Adipocyte (in vitro differentiated cells): ENCODE results near the gene FLT1.

Experiments
- DNase-seq: peaks from one replicate; pipeline ENCODE4 v3.0.0-alpha.2; 2015; ENCODE audit warnings: low read depth
- H3K27me3 ChIP-seq: replicated peaks from 2 replicates; pipeline ENCODE4 v1.7.0; 2013; ENCODE audit warnings: mild to moderate bottlenecking, low read length, moderate library complexity; ENCODE audit not compliant: control insufficient read depth, insufficient read depth
- H3K36me3 ChIP-seq: 2 replicates; pipeline ENCODE4 v1.7.0; 2013; ENCODE audit warnings: low read length, mild to moderate bottlenecking, moderate library complexity; ENCODE audit not compliant: control insufficient read depth, insufficient read depth, severe bottlenecking
- H3K4me1 ChIP-seq: 2 replicates; pipeline ENCODE4 v1.7.0; 2013; ENCODE audit warnings: mild to moderate bottlenecking, low read length, moderate library complexity; ENCODE audit not compliant: control insufficient read depth, insufficient read depth
- H3K4me3 ChIP-seq: 2 replicates; pipeline ENCODE4 v1.7.0; 2013; ENCODE audit warnings: mild to moderate bottlenecking, low read length, moderate library complexity
- H3K9ac ChIP-seq: 2 replicates; pipeline ENCODE4 v1.7.0; 2013; ENCODE audit warnings: mild to moderate bottlenecking, low read length, moderate library complexity
- H3K9me3 ChIP-seq: 2 replicates; pipeline ENCODE4 v1.7.0; 2013; ENCODE audit warnings: mild to moderate bottlenecking, low read length, moderate library complexity; ENCODE audit not compliant: control insufficient read depth

The FLT1 gene

GRCh38 chr13:28494778-28495537 is at the start of gene FLT1:
FLT1 (minus strand) TSS chr13:28495128; CDS start chr13:28494843, 285 bp downstream.
- Histone ChIP-seq H3K9me3 (no peaks in the 10 kb centered on the region), H3K36me3 (no peaks in the 10 kb centered on the region), H3K27me3 (peaks cover 59% of the 10 kb centered on the region), H3K4me3 (peak within 1 kb of the TSS; percentile 65), H3K9ac (no peak within 1 kb of the TSS), H3K4me1 (peaks cover 10% of the 10 kb centered on the region)
- DNase-seq: peak; percentile 78

GRCh38 chr13:28544026-28544425 is 49.1 kb upstream of the FLT1 start:
- H3K36me3 ChIP-seq: no peaks in the 10 kb centered on the region
- peaks cover 6% of the 10 kb centered on the region for H3K9me3 ChIP-seq
- no peak overlapping the region for H3K9ac ChIP-seq
- DNase-seq: no peak
- no peak overlapping the region for H3K4me3 ChIP-seq
- H3K4me1 ChIP-seq: no peaks in the 10 kb centered on the region
- peaks cover 4% of the 10 kb centered on the region for H3K27me3 ChIP-seq

DNA sequence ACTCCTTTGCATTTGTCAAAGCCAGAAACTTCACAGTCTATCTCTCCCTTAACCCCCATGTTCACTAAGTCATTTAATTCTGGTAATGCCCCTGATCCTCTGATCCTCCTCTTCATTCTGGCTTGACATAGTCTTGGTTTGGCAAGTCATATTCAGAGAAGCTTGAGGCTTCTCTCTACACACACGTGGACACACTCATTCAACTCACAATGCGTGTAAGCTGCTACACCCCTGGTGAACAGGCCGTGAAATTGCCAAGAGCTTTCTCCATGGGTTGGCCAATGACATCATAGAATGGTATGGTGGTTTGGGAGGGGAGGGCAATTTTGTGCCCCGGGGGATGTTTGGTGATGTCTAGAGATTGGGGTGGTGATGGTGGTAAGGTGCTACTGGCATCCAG is 47.9 kb upstream of the FLT1 start:
- Histone ChIP-seq H3K9me3 (peaks cover 6% of the 10 kb centered on the region), H3K9ac (no peak overlapping the region), H3K4me1 (no peaks in the 10 kb centered on the region), H3K4me3 (no peak overlapping the region), H3K36me3 (no peaks in the 10 kb centered on the region), H3K27me3 (no peaks in the 10 kb centered on the region)
- no peak for DNase-seq

DNA sequence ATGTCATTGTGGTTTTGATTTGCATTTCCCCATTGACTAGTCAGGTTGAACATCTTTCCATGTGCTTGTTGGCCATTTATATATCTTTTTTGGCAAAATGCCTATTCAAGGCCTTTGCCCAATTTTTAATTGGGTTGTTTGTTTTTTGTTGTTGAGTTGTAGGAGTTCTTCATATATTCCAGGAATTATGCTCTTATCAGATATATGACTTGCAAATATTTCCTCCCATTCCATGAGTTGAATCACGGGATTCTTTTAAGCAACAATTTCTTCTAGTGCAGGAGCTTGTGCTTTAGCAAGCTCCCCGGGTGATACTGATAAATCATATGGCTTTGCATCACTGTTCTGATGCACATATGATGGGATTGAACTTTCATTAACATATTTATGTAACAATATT is 47.0 kb upstream of the FLT1 start:
- Histone ChIP-seq H3K9me3 (peaks cover 6% of the 10 kb centered on the region), H3K4me3 (no peak overlapping the region), H3K9ac (no peak overlapping the region), H3K27me3 (no peaks in the 10 kb centered on the region), H3K4me1 (no peaks in the 10 kb centered on the region), H3K36me3 (no peaks in the 10 kb centered on the region)
- peak; percentile 56 for DNase-seq

GRCh38 chr13:28540612-28541011 is 45.7 kb upstream of the FLT1 start:
- DNase-seq: peak; percentile 18
- Histone ChIP-seq H3K9me3 (peaks cover 6% of the 10 kb centered on the region), H3K4me3 (no peak overlapping the region), H3K27me3 (no peaks in the 10 kb centered on the region), H3K36me3 (no peaks in the 10 kb centered on the region), H3K9ac (no peak overlapping the region), H3K4me1 (no peaks in the 10 kb centered on the region)

DNA sequence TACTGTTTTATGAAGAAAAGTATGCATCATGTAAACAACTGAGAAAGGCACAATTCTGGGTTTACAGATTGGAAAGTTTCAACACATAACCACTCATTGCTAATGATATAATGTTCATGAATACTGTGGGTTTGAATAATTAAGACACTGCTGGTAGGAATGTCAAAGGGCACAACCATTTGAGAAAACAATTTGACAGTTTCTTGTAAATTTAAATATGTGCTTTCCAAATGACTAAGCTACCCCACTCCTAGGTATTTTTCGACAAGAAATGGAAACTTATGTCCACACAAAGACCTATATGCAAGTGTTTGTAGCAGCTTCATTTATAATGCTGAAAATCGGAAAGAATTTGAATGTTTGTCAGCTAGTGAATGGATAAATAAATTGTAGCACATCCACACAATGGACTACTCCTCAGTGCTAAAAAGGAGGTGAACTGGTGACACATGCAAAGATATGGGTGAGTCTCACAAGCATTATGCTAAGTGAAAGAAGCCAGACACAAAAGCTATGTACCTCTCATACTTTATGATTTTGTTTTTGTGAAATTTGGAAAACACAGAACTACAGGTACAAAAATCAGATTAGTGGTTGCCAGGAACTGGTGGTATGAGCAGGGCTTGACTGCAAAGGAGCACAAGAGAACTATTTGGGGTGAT is 44.8 kb upstream of the FLT1 start:
- H3K4me1 ChIP-seq: no peaks in the 10 kb centered on the region
- no peak overlapping the region for H3K9ac ChIP-seq
- no peak for DNase-seq
- no peak overlapping the region for H3K4me3 ChIP-seq
- H3K9me3 ChIP-seq: peaks cover 9% of the 10 kb centered on the region
- no peaks in the 10 kb centered on the region for H3K27me3 ChIP-seq
- no peaks in the 10 kb centered on the region for H3K36me3 ChIP-seq

- no peaks in the 10 kb centered on the region for H3K27me3 ChIP-seq
- H3K9ac ChIP-seq: no peak overlapping the region
- no peak for DNase-seq
- H3K4me3 ChIP-seq: no peak overlapping the region
- H3K4me1 ChIP-seq: no peaks in the 10 kb centered on the region
- peaks cover 9% of the 10 kb centered on the region for H3K9me3 ChIP-seq
- no peaks in the 10 kb centered on the region for H3K36me3 ChIP-seq
These were observed 44.0 kb upstream of the FLT1 start for GRCh38 chr13:28538932-28539331.

GRCh38 chr13:28537171-28537570 is 42.2 kb upstream of the FLT1 start:
- no peaks in the 10 kb centered on the region for H3K27me3 ChIP-seq
- H3K4me1 ChIP-seq: no peaks in the 10 kb centered on the region
- peaks cover 2% of the 10 kb centered on the region for H3K9me3 ChIP-seq
- DNase-seq: peak; percentile 58
- H3K9ac ChIP-seq: no peak overlapping the region
- H3K4me3 ChIP-seq: no peak overlapping the region
- no peaks in the 10 kb centered on the region for H3K36me3 ChIP-seq

GRCh38 chr13:28536371-28536770 is 41.4 kb upstream of the FLT1 start:
- Histone ChIP-seq H3K9me3 (peaks cover 2% of the 10 kb centered on the region), H3K36me3 (no peaks in the 10 kb centered on the region), H3K9ac (no peak overlapping the region), H3K27me3 (peaks cover 6% of the 10 kb centered on the region), H3K4me3 (no peak overlapping the region), H3K4me1 (peaks cover 6% of the 10 kb centered on the region)
- no peak for DNase-seq

DNA sequence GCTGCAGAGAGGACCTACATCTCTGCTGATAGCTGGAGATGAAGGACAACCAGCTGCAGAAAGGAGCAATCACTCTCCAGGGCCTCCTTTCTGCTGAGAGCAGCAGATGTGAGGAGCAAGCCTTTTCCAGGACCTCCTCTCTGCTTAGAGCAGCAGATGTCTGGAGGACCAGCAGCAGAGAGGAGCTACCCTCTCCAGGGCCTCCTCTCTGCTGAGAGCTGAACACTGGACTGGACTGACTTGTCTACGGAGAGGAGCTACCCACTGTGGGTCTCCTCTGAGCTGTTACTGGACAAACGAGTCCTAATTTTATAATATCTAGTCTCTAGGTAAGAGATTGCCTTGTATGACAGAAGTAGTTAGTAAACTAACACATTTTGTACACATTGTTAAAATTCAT is 40.8 kb upstream of the FLT1 start:
- H3K4me3 ChIP-seq: no peak overlapping the region
- peak; percentile 39 for DNase-seq
- peaks cover 12% of the 10 kb centered on the region for H3K4me1 ChIP-seq
- H3K36me3 ChIP-seq: no peaks in the 10 kb centered on the region
- peaks cover 7% of the 10 kb centered on the region for H3K27me3 ChIP-seq
- H3K9ac ChIP-seq: no peak overlapping the region
- peaks cover 2% of the 10 kb centered on the region for H3K9me3 ChIP-seq

DNA sequence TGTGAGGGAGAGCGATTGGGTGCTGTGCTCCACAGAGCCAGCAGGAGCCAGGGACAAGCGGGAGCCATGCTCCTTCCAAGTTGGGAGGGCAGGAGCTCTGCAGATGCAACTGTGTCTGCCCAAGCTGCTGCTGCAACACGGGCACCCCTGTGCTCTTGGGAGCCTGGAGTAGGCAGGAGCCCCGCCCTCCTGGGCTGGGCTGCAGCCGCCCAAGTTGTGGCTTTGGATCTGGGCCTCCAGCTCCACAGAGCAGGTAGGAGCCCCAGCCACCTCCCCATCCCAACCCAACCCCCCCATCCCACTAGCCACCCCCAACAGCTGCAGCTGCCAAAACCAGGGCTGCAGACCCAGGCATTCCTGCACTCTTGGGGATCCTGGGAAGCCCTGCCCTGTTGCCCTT is 39.9 kb upstream of the FLT1 start:
- Histone ChIP-seq H3K27me3 (peaks cover 7% of the 10 kb centered on the region), H3K4me3 (no peak overlapping the region), H3K4me1 (peaks cover 21% of the 10 kb centered on the region), H3K9me3 (peaks cover 2% of the 10 kb centered on the region), H3K9ac (no peak overlapping the region), H3K36me3 (no peaks in the 10 kb centered on the region)
- DNase-seq: no peak
